Measurements from ENCODE around the gene PMVK.

GRCh38 chr1:154969246-154969645 lies 32.7 kb upstream of the PMVK start:
- TF ChIP-seq CTCF (IDR thresholded peaks at IDR 0.05) = no peak
- no peak for TF ChIP-seq POLR2A (IDR thresholded peaks at IDR 0.05)
